NT2/D1 (cell line): Measurements from ENCODE around the gene IGSF9.
A peak's percentile ranks its signal among the peaks of the same experiment; 100 is the strongest.

Experiments used
- DNase-seq: peaks from one replicate; pipeline ENCODE4 v3.0.0-alpha.2; 2011; ENCODE audit warnings: low read depth, low spot score
- H3K27me3 ChIP-seq: 2 replicates; pipeline ENCODE4 v1.6.0; 2011; ENCODE audit warnings: mild to moderate bottlenecking; ENCODE audit not compliant: insufficient read length, insufficient read depth
- H3K36me3 ChIP-seq: 2 replicates; pipeline ENCODE4 v1.6.1; 2011; ENCODE audit warnings: mild to moderate bottlenecking, low read length, mixed read lengths; ENCODE audit not compliant: insufficient read depth, insufficient read length
- H3K4me1 ChIP-seq: 2 replicates; pipeline ENCODE4 v1.5.1; 2011; ENCODE audit not compliant: insufficient read depth, insufficient read length
- H3K4me3 ChIP-seq: 2 replicates; pipeline ENCODE4 v1.5.1; 2011; ENCODE audit warnings: low read depth; ENCODE audit not compliant: insufficient read length
- H3K9ac ChIP-seq: 2 replicates; pipeline ENCODE4 v1.6.0; 2011; ENCODE audit warnings: low read depth; ENCODE audit not compliant: insufficient read length
- H3K9me3 ChIP-seq: 2 replicates; pipeline ENCODE4 v1.5.1; 2011; ENCODE audit warnings: mild to moderate bottlenecking, low read length; ENCODE audit not compliant: insufficient read depth
- SUZ12 ChIP-seq: IDR thresholded peaks from 2 replicates; pipeline ENCODE4 v1.6.1; 2011; ENCODE audit not compliant: insufficient read length, insufficient read depth; ENCODE audit errors: extremely low read depth
- YY1 ChIP-seq: IDR thresholded peaks from 2 replicates; pipeline ENCODE4 v1.6.1; 2011; ENCODE audit not compliant: insufficient read length, insufficient read depth
- ZNF274 ChIP-seq: IDR thresholded peaks from 2 replicates; pipeline ENCODE4 v1.6.1; 2011; ENCODE audit warnings: mild to moderate bottlenecking, low read depth, low read length

Gene IGSF9

DNA sequence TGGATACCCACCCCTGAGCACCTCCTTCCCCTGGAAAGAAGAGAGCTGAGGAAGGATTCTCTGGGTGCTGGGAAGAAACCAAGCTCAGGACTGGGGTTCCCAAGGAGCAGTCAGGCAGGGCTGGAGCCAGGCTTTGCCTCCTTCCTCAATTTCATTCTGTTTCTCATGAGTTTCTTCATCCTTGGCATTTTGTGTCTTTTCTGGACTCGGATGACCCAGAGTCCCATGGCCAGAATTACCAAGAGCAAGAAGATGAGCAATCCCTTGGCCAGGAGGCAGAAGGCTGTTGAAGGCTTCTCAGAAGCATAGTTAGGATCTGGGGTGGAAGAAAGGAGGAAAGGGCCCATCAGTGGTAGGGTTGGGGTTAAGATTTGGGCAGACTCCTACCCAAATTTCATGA, 6.1 kb upstream of the IGSF9 start:
- TF ChIP-seq SUZ12 (no peak), YY1 (no peak), ZNF274 (no peak)
- H3K4me1 ChIP-seq = peaks cover 2% of the 10 kb centered on the region

GRCh38 chr1:159951016-159951415, 5.6 kb upstream of the IGSF9 start:
- H3K36me3 ChIP-seq = no peaks in the 10 kb centered on the region

More for the DNA sequence above, 6.1 kb upstream of the IGSF9 start:
- Histone ChIP-seq H3K27me3 (peaks cover 8% of the 10 kb centered on the region), H3K9me3 (no peaks in the 10 kb centered on the region), H3K4me3 (no peak overlapping the region), H3K36me3 (no peaks in the 10 kb centered on the region), H3K9ac (no peak overlapping the region)
- DNase-seq = no peak

DNA sequence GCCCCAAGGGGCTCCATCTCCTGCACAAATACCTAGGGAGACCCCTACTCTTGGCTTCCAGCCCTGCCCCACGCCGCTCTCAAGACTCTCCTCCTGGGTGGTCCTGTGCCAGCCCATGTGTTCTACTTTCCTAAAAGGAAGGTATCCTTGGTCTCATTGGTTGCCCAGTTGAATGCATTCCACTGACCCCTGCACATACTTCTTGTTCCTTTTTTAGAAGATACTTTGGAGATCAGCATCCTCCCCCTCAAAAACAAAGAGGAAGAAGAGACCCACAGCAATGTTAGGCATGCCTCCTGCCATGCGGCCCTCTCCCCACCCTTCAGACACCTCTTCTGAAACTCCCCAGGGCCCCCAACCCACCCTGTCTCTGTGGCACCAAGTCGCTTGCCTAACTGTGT, 4.6 kb upstream of the IGSF9 start:
- H3K36me3 ChIP-seq = no peaks in the 10 kb centered on the region
- peaks cover 2% of the 10 kb centered on the region for H3K4me1 ChIP-seq
- no peak for TF ChIP-seq YY1
- TF ChIP-seq SUZ12 = no peak
- TF ChIP-seq ZNF274 = no peak
- H3K9ac ChIP-seq = no peak overlapping the region
- no peak overlapping the region for H3K4me3 ChIP-seq
- no peak for DNase-seq
- H3K9me3 ChIP-seq = no peaks in the 10 kb centered on the region
- H3K27me3 ChIP-seq = peaks cover 8% of the 10 kb centered on the region

More at GRCh38 chr1:159951016-159951415, 5.6 kb upstream of the IGSF9 start:
- H3K4me3 ChIP-seq = no peak overlapping the region
- H3K4me1 ChIP-seq = peaks cover 2% of the 10 kb centered on the region
- no peaks in the 10 kb centered on the region for H3K9me3 ChIP-seq
- DNase-seq = no peak
- peaks cover 8% of the 10 kb centered on the region for H3K27me3 ChIP-seq
- no peak for TF ChIP-seq ZNF274
- no peak for TF ChIP-seq SUZ12
- no peak for TF ChIP-seq YY1
- no peak overlapping the region for H3K9ac ChIP-seq

DNA sequence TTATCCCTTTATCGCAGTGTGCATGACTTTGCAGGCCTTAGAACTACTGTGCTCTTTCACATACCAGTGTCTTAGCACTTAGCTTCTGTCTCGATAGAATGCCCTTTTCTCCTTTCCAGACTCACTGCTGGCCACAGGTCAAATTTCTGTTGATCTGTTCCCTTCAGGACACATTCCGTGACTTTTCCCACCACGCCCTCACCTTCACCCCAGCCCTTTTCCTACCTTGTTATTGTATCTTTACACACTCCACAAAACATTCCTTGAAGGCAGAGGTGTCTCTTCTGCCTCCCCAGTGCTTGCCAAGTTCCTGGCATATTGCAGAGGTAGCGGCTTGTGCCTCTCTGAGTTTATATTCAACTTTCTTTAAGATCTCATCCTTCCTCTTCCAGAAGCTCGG, 3.7 kb upstream of the IGSF9 start:
- H3K4me3 ChIP-seq = no peak overlapping the region
- TF ChIP-seq YY1 = no peak
- no peak for TF ChIP-seq SUZ12
- TF ChIP-seq ZNF274 = no peak
- H3K9ac ChIP-seq = no peak overlapping the region
- H3K36me3 ChIP-seq = no peaks in the 10 kb centered on the region
- no peaks in the 10 kb centered on the region for H3K9me3 ChIP-seq
- DNase-seq = no peak
- H3K4me1 ChIP-seq = peaks cover 2% of the 10 kb centered on the region
- H3K27me3 ChIP-seq = peaks cover 13% of the 10 kb centered on the region

DNA sequence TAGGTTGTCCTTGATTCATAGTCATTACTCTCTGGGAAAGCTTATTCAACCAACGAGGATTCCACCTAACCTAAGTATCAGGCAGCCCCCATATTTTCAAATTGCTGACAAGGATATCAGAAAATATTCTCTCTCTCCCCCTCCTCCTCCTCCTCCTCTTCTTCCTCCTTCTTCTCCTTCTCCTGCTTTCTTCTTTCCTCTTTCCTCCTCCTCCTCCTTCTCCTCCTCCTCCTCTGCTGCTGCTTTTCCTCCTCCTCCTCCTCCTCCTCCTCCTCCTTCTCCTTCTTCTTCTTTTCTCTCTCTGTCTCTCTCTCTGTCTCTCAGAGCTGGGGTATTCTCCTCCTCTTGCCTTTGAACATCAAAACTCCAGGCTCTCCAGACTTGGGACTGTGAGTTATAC, 2.5 kb upstream of the IGSF9 start:
- TF ChIP-seq SUZ12 (no peak), ZNF274 (no peak), YY1 (no peak)
- H3K27me3 ChIP-seq = peaks cover 12% of the 10 kb centered on the region
- DNase-seq = no peak
- no peak overlapping the region for H3K9ac ChIP-seq
- H3K4me1 ChIP-seq = no peaks in the 10 kb centered on the region
- H3K9me3 ChIP-seq = no peaks in the 10 kb centered on the region
- no peak overlapping the region for H3K4me3 ChIP-seq
- H3K36me3 ChIP-seq = peaks cover 5% of the 10 kb centered on the region

DNA sequence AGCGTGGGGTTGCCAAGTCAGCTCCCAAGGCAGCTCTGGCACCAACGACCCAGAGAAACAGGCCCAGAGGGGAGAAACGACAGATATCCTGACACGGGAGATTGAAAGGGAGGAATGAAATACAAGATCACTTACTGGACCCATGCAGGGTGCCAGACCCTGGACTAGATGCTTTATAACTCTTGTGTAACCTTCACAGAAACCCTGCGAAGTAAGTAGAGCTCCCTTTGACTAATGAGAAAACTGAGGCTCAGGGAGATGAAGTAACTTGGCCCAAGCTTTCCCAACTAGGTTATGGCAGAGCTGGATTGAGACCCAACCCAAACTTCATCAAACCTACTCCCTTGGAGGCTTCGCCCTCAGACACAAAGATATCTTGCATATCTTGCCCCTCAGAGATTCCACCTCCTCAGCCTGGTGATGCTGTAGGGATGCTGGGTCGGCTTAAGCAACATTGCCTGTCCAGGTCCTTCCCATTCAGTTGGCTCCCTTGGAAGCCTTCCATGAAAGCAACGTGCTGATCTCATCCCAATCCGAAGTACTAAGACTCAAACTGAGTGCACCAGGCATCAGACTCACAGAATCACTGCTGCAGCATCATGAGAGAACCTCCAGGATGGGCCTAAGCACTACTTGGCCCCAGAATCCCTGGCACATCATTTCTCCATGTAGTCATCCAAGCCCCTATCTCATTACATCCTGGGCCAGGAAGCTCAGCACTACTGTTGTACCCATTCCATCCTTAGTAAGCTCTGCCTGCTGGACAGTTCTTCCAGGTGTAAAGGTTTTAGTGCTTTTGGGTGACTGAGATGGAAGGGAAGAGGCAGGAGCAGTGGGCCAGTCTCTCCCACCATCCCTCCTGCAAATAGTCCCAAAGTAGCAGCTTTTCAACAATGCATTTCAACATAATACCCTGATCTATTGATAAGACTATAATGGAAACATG, 1.1 kb upstream of the IGSF9 start:
- Histone ChIP-seq H3K27me3 (peaks cover 5% of the 10 kb centered on the region), H3K9ac (peak overlapping the region; percentile 83), H3K4me1 (peaks cover 7% of the 10 kb centered on the region), H3K36me3 (peaks cover 15% of the 10 kb centered on the region), H3K9me3 (no peaks in the 10 kb centered on the region), H3K4me3 (peak overlapping the region; percentile 58)
- no peak for TF ChIP-seq SUZ12
- TF ChIP-seq ZNF274 = no peak
- TF ChIP-seq YY1 = no peak
- DNase-seq = no peak
